ENCODE measurements around the gene CARMIL3.

The CARMIL3 gene

DNA sequence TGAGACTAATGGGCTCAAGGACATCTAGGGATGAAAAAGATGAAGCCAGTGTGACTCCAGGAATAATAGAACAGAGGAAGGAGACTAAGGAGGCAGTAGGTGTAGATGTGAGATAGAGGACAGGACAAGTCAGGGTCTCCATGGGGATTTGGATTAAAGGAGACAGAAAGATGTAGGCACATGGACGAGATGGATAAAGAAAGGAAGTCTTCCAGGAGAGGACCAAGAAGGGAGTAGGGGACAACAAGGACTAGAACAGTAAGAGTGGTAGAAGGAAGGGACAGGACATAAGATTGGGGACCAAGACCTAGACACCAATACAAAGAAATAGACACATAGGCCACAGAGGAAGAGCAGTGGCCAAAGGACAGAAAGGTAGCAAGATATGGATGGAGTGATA lies 35.2 kb downstream of the CARMIL3 start:
- peaks cover 0 to 43% (median 12%) of the 10 kb centered on the region in 3 experiments for H3K27me3 ChIP-seq (ENCODE audit: control insufficient read depth in 3 of 3, insufficient read depth in 3 of 3, low read depth in 1 of 3, low read length in 3 of 3)

DNA sequence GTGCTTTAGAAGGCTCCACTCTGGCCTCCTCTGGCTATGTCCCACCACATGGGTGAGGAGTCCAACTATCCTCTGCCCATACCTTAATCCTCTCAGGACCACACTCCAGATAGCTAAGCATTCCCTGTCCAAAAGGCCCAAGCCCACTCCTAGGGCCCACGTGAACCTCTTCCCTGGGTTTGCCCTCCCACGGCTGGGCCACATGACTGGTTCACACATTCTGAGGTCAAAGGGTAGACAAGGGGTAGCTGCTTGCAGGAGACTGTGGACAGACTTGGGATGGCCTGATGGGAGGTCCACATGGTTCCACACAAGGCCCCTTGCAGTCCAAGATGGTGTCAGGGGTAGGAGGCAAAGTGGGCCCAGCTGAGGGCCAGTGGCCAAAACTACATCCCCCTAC lies 36.3 kb downstream of the CARMIL3 start:
- Histone ChIP-seq H3K14ac (ENCODE audit: low read length) (no peak overlapping the region), H3K79me1 (ENCODE audit: low read depth, low read length) (no peaks in the 10 kb centered on the region), H3K4me3 (ENCODE audit: low read length in 2 of 2) (no peak overlapping the region)

More for the DNA sequence above, 35.2 kb downstream of the CARMIL3 start:
- H3K23ac ChIP-seq (ENCODE audit: low read depth, low read length, poor library complexity): no peak overlapping the region
- H4K8ac ChIP-seq (ENCODE audit: low read depth, low read length): no peak overlapping the region
- H3K4me2 ChIP-seq (ENCODE audit: insufficient read depth, low read length, poor library complexity, severe bottlenecking): no peak overlapping the region
- no CpG with 5 or more reads among the region's 1 CpG for WGBS, 2 donors (ENCODE audit: extremely low coverage in 2 of 2, insufficient read length in 2 of 2, insufficient replicate concordance in 1 of 2)
- H3K4me3 ChIP-seq (ENCODE audit: low read length in 2 of 2): no peak overlapping the region
- H2BK15ac ChIP-seq (ENCODE audit: low read length): no peak overlapping the region
- no peak overlapping the region for H3K27ac ChIP-seq (replicated peaks; ENCODE audit: low read length)
- no peak for DNase-seq (ENCODE audit: low spot score)
- no peak overlapping the region for H4K91ac ChIP-seq (ENCODE audit: low read depth, low read length, poor library complexity)
- no peak overlapping the region for H3K18ac ChIP-seq (ENCODE audit: low read length)
- no peak overlapping the region for H2BK12ac ChIP-seq (ENCODE audit: low read length)
- H2BK5ac ChIP-seq (ENCODE audit: low read length): no peak overlapping the region
- H3K36me3 ChIP-seq (replicated peaks in 1 of 2; ENCODE audit: control insufficient read depth in 2 of 2, insufficient read depth in 2 of 2, low read length in 2 of 2): no peaks in the 10 kb centered on the region
- no peak overlapping the region for H3K4ac ChIP-seq (ENCODE audit: low read length)
- H2BK120ac ChIP-seq (ENCODE audit: low read depth, low read length): no peak overlapping the region
- peaks cover 0 to 5% of the 10 kb centered on the region in 2 donors for H3K9me3 ChIP-seq (replicated peaks in 1 of 2; ENCODE audit: control insufficient read depth in 2 of 2, insufficient read depth in 1 of 2, low read depth in 1 of 2, low read length in 2 of 2)
- no peak overlapping the region for H2AK5ac ChIP-seq (ENCODE audit: low read depth, low read length)
- H3K14ac ChIP-seq (ENCODE audit: low read length): no peak overlapping the region
- H3K79me1 ChIP-seq (ENCODE audit: low read depth, low read length): no peaks in the 10 kb centered on the region
- no peak overlapping the region for H2AFZ ChIP-seq (ENCODE audit: low read length)
- H3K4me1 ChIP-seq (ENCODE audit: control insufficient read depth in 2 of 2, insufficient read depth in 1 of 2, low read depth in 1 of 2, low read length in 2 of 2): peaks cover 3 to 6% of the 10 kb centered on the region in 2 donors
- H3K9ac ChIP-seq (ENCODE audit: low read depth, low read length, poor library complexity): no peak overlapping the region

GRCh38 chr14:24089890-24090289 lies 38.1 kb downstream of the CARMIL3 start:
- Histone ChIP-seq H3K79me1 (ENCODE audit: low read depth, low read length) (no peaks in the 10 kb centered on the region), H2BK12ac (ENCODE audit: low read length) (no peak overlapping the region), H3K4ac (ENCODE audit: low read length) (no peak overlapping the region), H3K27me3 (ENCODE audit: control insufficient read depth in 3 of 3, insufficient read depth in 3 of 3, low read depth in 1 of 3, low read length in 3 of 3) (peaks cover 0 to 14% (median 0%) of the 10 kb centered on the region in 3 experiments), H2AK5ac (ENCODE audit: low read depth, low read length) (no peak overlapping the region), H2BK5ac (ENCODE audit: low read length) (no peak overlapping the region), H3K4me3 (ENCODE audit: low read length in 2 of 2) (no peak overlapping the region), H3K4me2 (ENCODE audit: insufficient read depth, low read length, poor library complexity, severe bottlenecking) (no peak overlapping the region), H3K14ac (ENCODE audit: low read length) (no peak overlapping the region), H3K18ac (ENCODE audit: low read length) (no peak overlapping the region), H3K9ac (ENCODE audit: low read depth, low read length, poor library complexity) (no peak overlapping the region), H2BK120ac (ENCODE audit: low read depth, low read length) (no peak overlapping the region), H2AFZ (ENCODE audit: low read length) (no peak overlapping the region), H3K9me3 (replicated peaks in 1 of 2; ENCODE audit: control insufficient read depth in 2 of 2, insufficient read depth in 1 of 2, low read depth in 1 of 2, low read length in 2 of 2) (no peaks in the 10 kb centered on the region), H4K91ac (ENCODE audit: low read depth, low read length, poor library complexity) (no peak overlapping the region), H2BK15ac (ENCODE audit: low read length) (no peak overlapping the region), H3K36me3 (replicated peaks in 1 of 2; ENCODE audit: control insufficient read depth in 2 of 2, insufficient read depth in 2 of 2, low read length in 2 of 2) (no peaks in the 10 kb centered on the region), H3K27ac (replicated peaks; ENCODE audit: low read length) (no peak overlapping the region), H3K4me1 (ENCODE audit: control insufficient read depth in 2 of 2, insufficient read depth in 1 of 2, low read depth in 1 of 2, low read length in 2 of 2) (peaks cover 6 to 10% of the 10 kb centered on the region in 2 donors), H3K23ac (ENCODE audit: low read depth, low read length, poor library complexity) (no peak overlapping the region), H4K8ac (ENCODE audit: low read depth, low read length) (no peak overlapping the region)
- DNase-seq (ENCODE audit: low spot score): no peak
- WGBS, 2 donors (ENCODE audit: extremely low coverage in 2 of 2, insufficient read length in 2 of 2, insufficient replicate concordance in 1 of 2): no CpG with 5 or more reads among the region's 6 CpGs

More for the DNA sequence above, 36.3 kb downstream of the CARMIL3 start:
- WGBS, 2 donors (ENCODE audit: extremely low coverage in 2 of 2, insufficient read length in 2 of 2, insufficient replicate concordance in 1 of 2): no CpG with 5 or more reads among the region's 2 CpGs
- DNase-seq (ENCODE audit: low spot score): no peak
- Histone ChIP-seq H2AK5ac (ENCODE audit: low read depth, low read length) (no peak overlapping the region), H2BK120ac (ENCODE audit: low read depth, low read length) (no peak overlapping the region), H3K4ac (ENCODE audit: low read length) (no peak overlapping the region), H3K27ac (replicated peaks; ENCODE audit: low read length) (no peak overlapping the region), H3K36me3 (replicated peaks in 1 of 2; ENCODE audit: control insufficient read depth in 2 of 2, insufficient read depth in 2 of 2, low read length in 2 of 2) (no peaks in the 10 kb centered on the region), H2BK5ac (ENCODE audit: low read length) (no peak overlapping the region), H4K91ac (ENCODE audit: low read depth, low read length, poor library complexity) (no peak overlapping the region), H3K18ac (ENCODE audit: low read length) (no peak overlapping the region), H3K9me3 (replicated peaks in 1 of 2; ENCODE audit: control insufficient read depth in 2 of 2, insufficient read depth in 1 of 2, low read depth in 1 of 2, low read length in 2 of 2) (no peaks in the 10 kb centered on the region), H3K27me3 (ENCODE audit: control insufficient read depth in 3 of 3, insufficient read depth in 3 of 3, low read depth in 1 of 3, low read length in 3 of 3) (peaks cover 0 to 32% (median 3%) of the 10 kb centered on the region in 3 experiments), H3K9ac (ENCODE audit: low read depth, low read length, poor library complexity) (no peak overlapping the region), H2BK15ac (ENCODE audit: low read length) (no peak overlapping the region), H3K23ac (ENCODE audit: low read depth, low read length, poor library complexity) (no peak overlapping the region), H2BK12ac (ENCODE audit: low read length) (no peak overlapping the region), H3K4me1 (ENCODE audit: control insufficient read depth in 2 of 2, insufficient read depth in 1 of 2, low read depth in 1 of 2, low read length in 2 of 2) (peaks cover 3 to 6% of the 10 kb centered on the region in 2 donors), H3K4me2 (ENCODE audit: insufficient read depth, low read length, poor library complexity, severe bottlenecking) (no peak overlapping the region), H4K8ac (ENCODE audit: low read depth, low read length) (no peak overlapping the region), H2AFZ (ENCODE audit: low read length) (no peak overlapping the region)

GRCh38 chr14:24092110-24092504 lies 40.3 kb downstream of the CARMIL3 start:
- Histone ChIP-seq H3K79me1 (ENCODE audit: low read depth, low read length) (no peaks in the 10 kb centered on the region), H3K4ac (ENCODE audit: low read length) (no peak overlapping the region), H2BK12ac (ENCODE audit: low read length) (no peak overlapping the region), H3K36me3 (replicated peaks in 1 of 2; ENCODE audit: control insufficient read depth in 2 of 2, insufficient read depth in 2 of 2, low read length in 2 of 2) (peaks cover 0 to 3% of the 10 kb centered on the region in 2 donors), H3K9me3 (replicated peaks in 1 of 2; ENCODE audit: control insufficient read depth in 2 of 2, insufficient read depth in 1 of 2, low read depth in 1 of 2, low read length in 2 of 2) (no peaks in the 10 kb centered on the region), H3K9ac (ENCODE audit: low read depth, low read length, poor library complexity) (no peak overlapping the region), H3K27ac (replicated peaks; ENCODE audit: low read length) (no peak overlapping the region), H2BK120ac (ENCODE audit: low read depth, low read length) (no peak overlapping the region), H3K4me2 (ENCODE audit: insufficient read depth, low read length, poor library complexity, severe bottlenecking) (no peak overlapping the region), H4K91ac (ENCODE audit: low read depth, low read length, poor library complexity) (no peak overlapping the region), H3K18ac (ENCODE audit: low read length) (no peak overlapping the region), H3K23ac (ENCODE audit: low read depth, low read length, poor library complexity) (no peak overlapping the region), H2AFZ (ENCODE audit: low read length) (no peak overlapping the region), H4K8ac (ENCODE audit: low read depth, low read length) (no peak overlapping the region), H2AK5ac (ENCODE audit: low read depth, low read length) (no peak overlapping the region), H3K4me1 (ENCODE audit: control insufficient read depth in 2 of 2, insufficient read depth in 1 of 2, low read depth in 1 of 2, low read length in 2 of 2) (peaks cover 14% of the 10 kb centered on the region in 2 donors), H3K14ac (ENCODE audit: low read length) (no peak overlapping the region), H2BK15ac (ENCODE audit: low read length) (no peak overlapping the region), H2BK5ac (ENCODE audit: low read length) (no peak overlapping the region), H3K4me3 (ENCODE audit: low read length in 2 of 2) (no peak overlapping the region), H3K27me3 (ENCODE audit: control insufficient read depth in 3 of 3, insufficient read depth in 3 of 3, low read depth in 1 of 3, low read length in 3 of 3) (no peaks in the 10 kb centered on the region)
- no peak for DNase-seq (ENCODE audit: low spot score)

All from neuronal stem cell (in vitro differentiated cells).